ENCODE results near the gene RALGAPB.

RALGAPB gene

DNA sequence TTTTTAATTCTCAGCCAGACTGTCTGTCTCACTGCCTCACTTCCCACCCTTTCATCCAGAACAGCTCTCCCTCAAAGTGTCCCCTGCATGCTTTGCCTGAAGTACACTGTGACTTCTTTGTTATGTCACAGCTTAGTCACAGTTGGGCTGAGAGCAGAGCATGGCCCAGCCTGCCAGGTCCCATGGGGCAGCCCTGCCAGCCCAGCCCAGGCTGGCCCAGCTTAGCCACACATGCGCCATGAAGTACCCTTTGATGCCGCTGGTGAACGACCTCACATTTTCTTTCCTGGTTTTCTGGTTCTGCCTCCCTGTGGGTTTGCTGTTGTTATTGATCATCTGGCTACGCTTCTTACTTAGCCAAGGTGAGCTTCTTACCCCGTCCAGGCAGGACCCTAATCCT, 108.4 kb downstream of the RALGAPB start, which contains the start of gene ADIG:
TSS of gene ADIG (plus strand) at position 185 of the 400 bp plus-strand sequence. CDS start at position 239, 54 bp downstream.
- DNase-seq (ENCODE audit: insufficient read length) (no peak), FAIRE-seq (no peak)
- TF ChIP-seq TAF1 (IDR thresholded peaks at IDR 0.05; ENCODE audit: borderline replicate concordance, low read depth, low read length) (no peak), POLR2AphosphoS5 (IDR thresholded peaks at IDR 0.05; ENCODE audit: low read depth, low read length) (no peak), POLR2A (IDR thresholded peaks at IDR 0.05; ENCODE audit: low read depth, low read length) (no peak)

DNA sequence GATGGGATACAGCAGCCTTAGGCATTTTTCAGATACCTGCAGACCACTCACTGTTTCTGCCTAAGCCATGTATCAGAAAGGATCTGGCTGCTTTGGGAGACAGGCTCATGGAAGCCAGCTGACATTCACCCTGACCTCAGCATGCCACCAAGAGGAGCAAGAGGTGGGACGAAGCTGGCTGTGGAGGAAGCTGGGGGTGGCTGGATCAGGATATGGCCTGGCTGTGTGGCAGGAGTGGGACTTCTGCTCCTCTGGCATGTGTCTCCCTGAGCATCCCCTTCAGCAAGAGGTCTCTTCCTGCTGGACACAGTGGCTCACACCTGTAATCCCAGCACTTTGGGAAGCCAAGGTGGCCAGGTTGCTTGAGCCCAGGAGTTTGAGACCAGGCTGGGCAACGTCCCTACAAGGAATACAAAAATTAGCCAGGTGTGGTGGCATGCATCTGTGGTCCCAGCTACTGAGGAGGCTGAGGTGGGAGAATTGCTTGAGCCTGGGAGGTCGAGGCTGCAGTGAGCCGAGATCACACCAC, 109.3 kb downstream of the RALGAPB start:
- FAIRE-seq (no peak), DNase-seq (ENCODE audit: insufficient read length) (no peak)
- TF ChIP-seq TAF1 (IDR thresholded peaks at IDR 0.05; ENCODE audit: borderline replicate concordance, low read depth, low read length) (no peak), POLR2A (IDR thresholded peaks at IDR 0.05; ENCODE audit: low read depth, low read length) (no peak), POLR2AphosphoS5 (IDR thresholded peaks at IDR 0.05; ENCODE audit: low read depth, low read length) (no peak)

DNA sequence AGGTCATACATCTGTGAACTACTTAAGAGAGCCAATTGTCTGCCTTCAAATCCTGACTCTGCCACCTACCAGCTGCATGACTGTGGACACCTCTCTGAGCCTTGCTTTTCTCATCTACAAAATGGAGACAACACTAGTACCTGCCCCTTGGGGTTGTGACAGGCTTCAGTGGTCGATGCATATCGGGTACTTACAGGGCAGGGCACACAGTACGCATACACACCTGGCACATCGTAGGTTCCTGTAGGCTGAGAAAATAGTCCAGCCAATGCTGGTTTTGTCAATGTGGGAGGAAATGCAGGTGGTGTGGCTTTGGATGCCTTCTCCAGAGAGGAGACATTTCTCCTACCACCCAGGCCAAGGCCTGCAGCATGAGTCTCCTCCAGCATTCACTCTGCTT, 110.7 kb downstream of the RALGAPB start:
- DNase-seq (ENCODE audit: insufficient read length) = no peak
- TF ChIP-seq TAF1 (IDR thresholded peaks at IDR 0.05; ENCODE audit: borderline replicate concordance, low read depth, low read length) (no peak), POLR2AphosphoS5 (IDR thresholded peaks at IDR 0.05; ENCODE audit: low read depth, low read length) (no peak), POLR2A (IDR thresholded peaks at IDR 0.05; ENCODE audit: low read depth, low read length) (no peak)
- no peak for FAIRE-seq

DNA sequence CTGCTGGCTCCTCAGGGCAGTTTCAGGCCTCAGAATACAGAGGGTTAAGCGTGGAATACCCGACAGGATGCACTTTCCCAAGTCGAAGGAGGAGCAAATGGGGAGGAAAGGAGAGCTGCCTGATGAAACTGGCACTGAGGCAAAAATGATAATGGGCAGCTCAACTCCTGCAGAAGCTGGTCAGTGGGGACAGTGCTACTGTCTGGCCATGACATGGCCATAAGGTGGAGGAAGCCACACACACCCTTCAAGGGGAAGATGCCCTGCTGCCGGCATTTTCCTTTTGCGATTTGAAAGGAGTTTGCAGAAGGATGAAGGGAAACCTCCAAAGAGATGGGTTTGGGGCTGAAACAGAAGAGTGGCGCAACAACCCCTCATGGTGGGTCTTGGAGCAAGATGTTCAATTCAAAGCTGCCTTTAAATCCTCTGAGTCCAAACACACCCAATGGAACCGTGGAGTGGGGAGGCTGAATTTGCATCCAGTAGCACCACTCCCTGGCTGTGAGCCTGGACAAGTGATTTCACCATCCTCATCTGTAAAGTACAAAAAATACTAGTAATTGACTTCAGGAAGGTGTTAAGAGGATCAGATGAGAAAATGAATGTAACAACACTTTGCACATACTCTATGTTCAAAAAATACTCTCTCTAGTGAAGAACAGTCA, 111.6 kb downstream of the RALGAPB start:
- no peak for FAIRE-seq
- TF ChIP-seq POLR2A (IDR thresholded peaks at IDR 0.05; ENCODE audit: low read depth, low read length) = no peak
- TF ChIP-seq POLR2AphosphoS5 (IDR thresholded peaks at IDR 0.05; ENCODE audit: low read depth, low read length) = no peak
- TF ChIP-seq TAF1 (IDR thresholded peaks at IDR 0.05; ENCODE audit: borderline replicate concordance, low read depth, low read length) = no peak
- no peak for DNase-seq (ENCODE audit: insufficient read length)

DNA sequence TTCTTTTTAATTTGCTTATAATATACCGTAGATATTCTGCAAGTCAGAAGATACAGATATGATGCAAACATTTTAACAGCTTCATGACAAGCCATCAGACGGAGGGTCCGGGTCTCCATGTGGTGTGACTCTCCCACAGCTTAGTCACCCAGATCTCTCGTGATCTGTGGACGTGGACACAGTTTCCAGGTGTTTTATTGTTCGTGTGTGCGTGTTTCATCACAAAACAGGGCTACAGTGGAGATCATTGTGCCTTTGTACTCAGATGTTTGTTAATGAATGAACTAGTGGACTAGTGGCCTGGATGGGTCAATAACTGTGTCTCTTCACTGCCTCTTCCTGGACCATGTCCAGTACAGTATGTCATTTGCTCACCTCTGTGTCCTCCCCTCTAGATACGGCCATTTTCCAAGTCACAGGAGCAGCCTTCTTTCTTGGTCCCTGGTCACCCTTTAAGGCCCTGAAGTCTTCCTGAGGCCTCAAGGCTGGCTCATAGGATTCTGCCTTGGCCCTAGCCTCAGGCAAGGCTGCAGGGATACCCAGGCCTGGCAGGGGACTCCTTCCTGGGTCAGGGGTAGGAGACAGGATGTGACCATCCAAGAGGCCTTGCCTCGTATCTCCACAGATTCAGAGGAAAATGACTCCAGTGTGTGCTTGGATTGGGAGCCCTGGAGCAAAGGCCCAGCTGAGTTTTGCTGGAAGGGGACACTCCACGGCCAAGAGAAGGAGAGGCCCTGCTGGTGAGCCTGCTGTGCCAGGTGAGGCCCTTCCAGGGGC, 112.9 kb downstream of the RALGAPB start:
- DNase-seq (ENCODE audit: insufficient read length) (no peak), FAIRE-seq (no peak)
- TF ChIP-seq POLR2AphosphoS5 (IDR thresholded peaks at IDR 0.05; ENCODE audit: low read depth, low read length) (no peak), TAF1 (IDR thresholded peaks at IDR 0.05; ENCODE audit: borderline replicate concordance, low read depth, low read length) (no peak), POLR2A (IDR thresholded peaks at IDR 0.05; ENCODE audit: low read depth, low read length) (no peak)

DNA sequence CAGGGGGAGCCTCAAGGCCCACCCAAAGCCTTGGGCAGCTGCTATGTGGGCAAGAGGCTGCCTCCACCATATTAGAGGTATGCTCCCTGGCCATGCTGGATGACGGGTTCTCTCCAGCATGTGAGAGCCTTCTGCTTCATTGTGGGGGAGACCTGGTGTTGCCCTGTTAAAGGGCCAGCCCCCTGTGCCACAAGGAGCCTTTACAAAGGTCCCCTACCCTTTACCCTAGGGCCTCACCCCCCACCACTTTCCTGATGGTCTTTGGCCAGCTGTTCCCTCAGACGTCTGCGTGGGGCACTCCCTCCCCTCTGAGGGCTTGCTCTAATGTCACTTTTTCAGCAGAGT, 113.5 kb downstream of the RALGAPB start:
- FAIRE-seq (no peak), DNase-seq (ENCODE audit: insufficient read length) (no peak)
- no peak for TF ChIP-seq POLR2A (IDR thresholded peaks at IDR 0.05; ENCODE audit: low read depth, low read length)
- TF ChIP-seq TAF1 (IDR thresholded peaks at IDR 0.05; ENCODE audit: borderline replicate concordance, low read depth, low read length) = no peak
- no peak for TF ChIP-seq POLR2AphosphoS5 (IDR thresholded peaks at IDR 0.05; ENCODE audit: low read depth, low read length)

DNA sequence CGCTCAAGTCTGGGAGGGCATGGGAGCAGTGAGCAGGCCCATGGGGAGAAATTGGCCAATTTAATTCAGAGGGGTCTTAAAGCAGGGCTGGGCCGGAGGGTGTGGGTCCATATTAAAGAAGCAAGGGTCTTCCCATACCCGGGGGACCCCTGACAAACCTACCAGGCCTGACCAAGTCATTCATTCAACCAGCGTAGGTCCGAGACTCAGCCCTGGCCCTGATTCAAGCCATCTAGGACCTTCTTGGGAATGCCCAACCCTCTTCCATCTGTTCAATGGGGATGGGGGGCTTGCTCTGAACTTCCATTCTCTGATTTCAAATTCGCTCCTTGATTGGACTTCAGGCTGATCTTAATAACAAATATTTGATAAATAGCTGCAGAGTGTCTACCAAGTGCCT, 115.7 kb downstream of the RALGAPB start:
- FAIRE-seq (no peak), DNase-seq (ENCODE audit: insufficient read length) (no peak)
- TF ChIP-seq TAF1 (IDR thresholded peaks at IDR 0.05; ENCODE audit: borderline replicate concordance, low read depth, low read length) = no peak

DNA sequence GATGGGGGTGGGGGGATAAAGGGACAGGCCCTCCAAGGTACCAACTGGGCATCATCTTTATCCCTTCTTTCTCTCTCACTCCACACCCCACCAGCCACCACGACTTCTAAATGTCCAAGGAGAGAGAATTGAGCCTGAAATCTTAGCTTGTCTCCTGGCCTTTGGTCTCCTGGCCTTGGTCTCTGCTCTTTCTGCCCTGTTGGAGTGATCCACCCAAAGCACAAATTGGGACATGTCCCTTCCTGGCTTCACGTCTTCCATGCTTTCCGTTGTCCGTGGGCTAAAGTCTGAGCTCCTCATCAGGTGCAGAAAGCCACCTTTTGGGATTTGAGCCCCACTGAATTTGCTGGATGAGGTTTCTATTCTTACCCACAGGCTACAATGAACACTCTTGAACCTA, 116.7 kb downstream of the RALGAPB start:
- no peak for DNase-seq (ENCODE audit: insufficient read length)
- FAIRE-seq = no peak
- TF ChIP-seq TAF1 (IDR thresholded peaks at IDR 0.05; ENCODE audit: borderline replicate concordance, low read depth, low read length) = no peak
- TF ChIP-seq POLR2A (IDR thresholded peaks at IDR 0.05; ENCODE audit: low read depth, low read length) = no peak
- no peak for TF ChIP-seq POLR2AphosphoS5 (IDR thresholded peaks at IDR 0.05; ENCODE audit: low read depth, low read length)

DNA sequence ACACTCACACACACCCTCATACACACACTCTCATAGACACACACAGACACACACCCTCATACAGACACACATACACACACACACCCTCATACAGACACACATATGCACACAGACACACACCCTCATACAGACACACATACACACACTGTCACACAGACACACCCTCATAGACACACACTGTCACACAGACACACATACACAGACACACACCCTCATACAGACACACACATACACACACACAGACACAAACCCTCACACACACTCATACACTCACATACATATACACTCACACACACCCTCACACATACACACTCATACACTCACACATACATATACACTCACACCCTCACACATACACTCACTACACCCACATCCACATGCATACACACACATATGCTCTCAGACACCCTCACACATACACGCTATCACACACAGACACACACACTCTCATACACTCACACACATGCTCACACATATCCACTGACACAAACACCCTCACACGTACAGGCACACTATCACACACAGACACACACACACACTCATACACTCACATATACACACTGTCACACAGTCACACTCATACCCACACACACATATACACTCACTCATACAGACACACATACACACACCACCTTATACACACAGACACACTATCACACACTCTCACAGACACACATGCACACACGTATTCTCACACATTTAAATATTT, 117.5 kb downstream of the RALGAPB start:
- FAIRE-seq = no peak
- TF ChIP-seq POLR2AphosphoS5 (IDR thresholded peaks at IDR 0.05; ENCODE audit: low read depth, low read length) (no peak), POLR2A (IDR thresholded peaks at IDR 0.05; ENCODE audit: low read depth, low read length) (no peak), TAF1 (IDR thresholded peaks at IDR 0.05; ENCODE audit: borderline replicate concordance, low read depth, low read length) (no peak)
- no peak for DNase-seq (ENCODE audit: insufficient read length)

DNA sequence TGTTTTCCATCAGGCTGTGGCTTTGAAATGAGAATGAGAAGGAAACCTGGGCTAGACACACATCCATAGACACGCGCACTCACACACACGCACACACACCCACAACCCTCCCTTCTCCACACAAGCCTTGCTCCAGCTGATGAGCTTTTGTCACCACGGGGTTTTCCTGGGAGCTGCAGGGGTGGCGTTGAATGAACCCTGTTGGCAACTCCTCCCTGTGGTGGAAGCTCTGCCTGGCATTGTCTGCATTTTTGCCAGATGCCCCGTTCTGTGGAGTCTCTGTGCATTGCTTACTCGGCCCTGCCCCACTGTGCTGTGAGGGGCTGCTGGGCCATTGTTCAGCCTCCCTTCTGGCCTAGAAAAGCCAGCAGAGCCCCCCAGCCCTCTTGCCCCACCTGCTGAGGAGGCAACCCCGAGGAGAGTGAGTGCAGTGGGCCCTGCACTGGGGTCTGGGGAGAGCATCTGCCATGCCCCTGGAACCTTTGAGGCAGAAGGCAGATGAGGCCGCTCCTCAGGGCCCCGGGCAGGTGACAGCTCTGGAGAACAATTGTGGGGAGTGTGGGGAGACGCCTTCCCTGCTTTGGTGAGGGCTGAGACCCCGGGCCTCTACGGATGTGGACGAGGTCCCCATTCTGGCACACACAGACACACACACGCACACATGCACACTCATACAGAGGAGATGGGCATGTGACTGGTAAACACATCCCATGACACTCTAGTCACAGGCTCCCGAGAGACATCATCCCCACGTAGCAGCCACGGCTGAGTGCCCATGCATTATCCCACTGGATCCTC, 118.2 kb downstream of the RALGAPB start:
- FAIRE-seq (no peak), DNase-seq (ENCODE audit: insufficient read length) (no peak)
- TF ChIP-seq POLR2AphosphoS5 (IDR thresholded peaks at IDR 0.05; ENCODE audit: low read depth, low read length) = no peak
- no peak for TF ChIP-seq TAF1 (IDR thresholded peaks at IDR 0.05; ENCODE audit: borderline replicate concordance, low read depth, low read length)
- no peak for TF ChIP-seq POLR2A (IDR thresholded peaks at IDR 0.05; ENCODE audit: low read depth, low read length)
